Measurements from ENCODE around the gene ASCC1.
"Not testable (repeated sequence)": the region's sequence is repeated elsewhere in the genome, so short reads cannot be mapped to it uniquely, and the experiment has no call there.

The ASCC1 gene

GRCh38 chr10:72219235-72219814, 3.2 kb upstream of the ASCC1 start:
- no peak for DNase-seq (ENCODE audit: low read depth in 2 of 2)

GRCh38 chr10:72218726-72219125, 2.6 kb upstream of the ASCC1 start:
- no peak for DNase-seq (ENCODE audit: low read depth in 2 of 2)

GRCh38 chr10:72218325-72218724, 2.2 kb upstream of the ASCC1 start:
- DNase-seq (ENCODE audit: low read depth in 2 of 2) = no peak

- not testable (repeated sequence) for DNase-seq (ENCODE audit: low read depth in 2 of 2)
Observed at GRCh38 chr10:72211832-72212231, 4.2 kb downstream of the ASCC1 start.

- not testable (repeated sequence) for DNase-seq (ENCODE audit: low read depth in 2 of 2)
Observed at GRCh38 chr10:72211381-72211780, 4.7 kb downstream of the ASCC1 start.

GRCh38 chr10:72208526-72208925, 7.5 kb downstream of the ASCC1 start:
- DNase-seq (ENCODE audit: low read depth in 2 of 2) = not testable (repeated sequence)

- no peak for DNase-seq (ENCODE audit: low read depth in 2 of 2)
Observed at GRCh38 chr10:72206511-72207229, 9.4 kb downstream of the ASCC1 start.

GRCh38 chr10:72204724-72205123, 11.4 kb downstream of the ASCC1 start:
- DNase-seq (ENCODE audit: low read depth in 2 of 2) = no peak

- DNase-seq (ENCODE audit: low read depth in 2 of 2) = no peak
Observed at GRCh38 chr10:72204296-72204695, 11.8 kb downstream of the ASCC1 start.

GRCh38 chr10:72201293-72201692, 14.8 kb downstream of the ASCC1 start:
- DNase-seq (ENCODE audit: low read depth in 2 of 2) = no peak

GRCh38 chr10:72200883-72201282, 15.2 kb downstream of the ASCC1 start:
- DNase-seq (ENCODE audit: low read depth in 2 of 2) = no peak

GRCh38 chr10:72194949-72195348, 21.1 kb downstream of the ASCC1 start:
- DNase-seq (ENCODE audit: low read depth in 2 of 2) = no peak

GRCh38 chr10:72186982-72187330, 29.1 kb downstream of the ASCC1 start:
- DNase-seq (ENCODE audit: low read depth in 2 of 2) = no peak

GRCh38 chr10:72186258-72186981, 29.7 kb downstream of the ASCC1 start:
- no peak for DNase-seq (ENCODE audit: low read depth in 2 of 2)

GRCh38 chr10:72184156-72184555, 31.9 kb downstream of the ASCC1 start:
- no peak for DNase-seq (ENCODE audit: low read depth in 2 of 2)

GRCh38 chr10:72177454-72177853, 38.6 kb downstream of the ASCC1 start:
- DNase-seq (ENCODE audit: low read depth in 2 of 2) = no peak

GRCh38 chr10:72176701-72177100, 39.4 kb downstream of the ASCC1 start:
- no peak for DNase-seq (ENCODE audit: low read depth in 2 of 2)

GRCh38 chr10:72175149-72175548, 40.9 kb downstream of the ASCC1 start:
- DNase-seq (ENCODE audit: low read depth in 2 of 2) = no peak

GRCh38 chr10:72174297-72174662, 41.8 kb downstream of the ASCC1 start:
- no peak for DNase-seq (ENCODE audit: low read depth in 2 of 2)

GRCh38 chr10:72173619-72174296, 42.3 kb downstream of the ASCC1 start:
- no peak for DNase-seq (ENCODE audit: low read depth in 2 of 2)

- DNase-seq (ENCODE audit: low read depth in 2 of 2) = no peak
Observed at GRCh38 chr10:72173262-72173618, 42.8 kb downstream of the ASCC1 start.

- no peak for DNase-seq (ENCODE audit: low read depth in 2 of 2)
Observed at GRCh38 chr10:72171175-72171630, 44.9 kb downstream of the ASCC1 start.

- DNase-seq (ENCODE audit: low read depth in 2 of 2) = no peak
Observed at GRCh38 chr10:72170733-72171132, 45.3 kb downstream of the ASCC1 start.
